ENCODE results near the gene ZNF341. TPM values are rescaled to one million over a fixed set of nuclear protein-coding genes. Genes with fewer than 3 reads are reported as not detected.

ZNF341 gene
- total and polyA plus RNA-seq, 4 donors: 2.1 to 4.3 (median 3.4) TPM

DNA sequence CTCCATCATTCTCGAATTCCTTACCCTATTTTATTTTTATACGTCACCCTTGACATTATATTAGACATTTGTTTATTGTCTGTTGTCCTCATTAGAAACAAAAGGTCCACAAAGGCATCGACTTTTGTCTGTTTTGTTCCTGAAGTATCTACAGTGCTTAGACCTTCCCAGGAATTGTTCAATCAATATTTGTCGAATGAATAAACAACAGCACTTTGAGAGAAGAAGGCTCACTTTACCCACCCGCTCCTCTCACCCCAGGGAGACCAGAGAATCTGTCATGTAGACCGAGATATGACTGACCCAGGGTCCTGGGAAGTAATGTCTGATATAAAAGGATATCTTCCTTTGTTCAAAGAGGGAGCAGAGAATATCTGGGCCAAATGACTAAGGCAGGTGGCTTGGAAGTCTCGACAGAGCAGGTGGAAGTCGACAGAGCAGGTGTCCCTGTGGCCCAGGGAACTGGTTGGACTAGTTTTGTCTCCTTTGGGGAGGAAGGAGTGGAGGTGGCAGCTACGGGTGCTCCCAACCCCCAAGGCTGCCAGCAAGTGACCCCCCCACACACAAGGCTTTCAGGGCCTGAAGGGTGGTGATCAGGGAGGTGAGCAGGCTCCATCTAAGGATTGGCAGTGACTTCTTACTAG lies 64.6 kb downstream of the ZNF341 start:
- 53 to 75% methylated on average over 9 of the region's 9 CpGs for WGBS, 2 donors
- DNase-seq: peak; percentile 61 to 80 (median 68)
- H3K27ac ChIP-seq (ENCODE audit: low read depth in 1 of 2, low read length in 1 of 2): peak overlapping the region in 1 of 2 donors; percentile 43

DNA sequence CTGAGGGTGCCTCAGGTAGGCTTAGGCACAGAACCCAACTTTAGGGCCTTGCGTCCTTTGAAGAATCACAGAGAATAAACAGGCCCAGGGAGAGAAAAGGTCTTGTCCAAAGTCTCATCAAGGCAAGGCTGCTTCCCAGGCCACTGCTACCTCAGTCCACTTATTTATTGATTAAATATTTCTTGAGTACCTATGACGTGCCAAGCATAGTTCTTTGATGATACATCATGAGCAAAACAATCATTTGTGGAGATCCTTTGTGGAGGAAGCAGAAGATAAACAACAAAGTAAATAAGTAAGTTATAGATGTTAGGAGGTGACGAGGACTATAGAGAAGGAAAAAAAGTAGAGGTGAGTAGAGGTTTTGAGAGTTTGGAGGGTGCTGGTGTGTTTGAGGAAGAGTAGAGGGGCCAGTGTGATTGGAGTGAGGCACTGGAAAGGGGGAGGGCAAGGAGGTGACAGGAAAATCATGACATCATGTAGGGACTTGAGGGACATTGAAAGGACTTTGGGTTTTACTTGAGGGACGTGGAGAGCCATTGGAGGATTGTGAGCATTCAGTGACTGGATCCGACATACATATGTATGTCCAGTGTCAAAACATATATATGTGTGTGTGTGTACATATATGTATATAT lies 65.2 kb downstream of the ZNF341 start:
- Histone ChIP-seq H3K36me3 (ENCODE audit: control insufficient read depth in 4 of 4, insufficient read depth in 4 of 4, low read length in 4 of 4) (no peaks in the 10 kb centered on the region), H3K4me3 (no peak overlapping the region), H3K4me1 (ENCODE audit: control insufficient read depth in 5 of 5, insufficient read depth in 5 of 5, low read length in 5 of 5) (peaks cover 0 to 11% (median 7%) of the 10 kb centered on the region in 5 donors), H3K27ac (ENCODE audit: low read depth in 1 of 2, low read length in 1 of 2) (peak overlapping the region in 1 of 2 donors; percentile 43), H3K9me3 (ENCODE audit: control insufficient read depth in 4 of 4, insufficient read depth in 3 of 4, low read length in 3 of 4) (no peaks in the 10 kb centered on the region), H3K27me3 (ENCODE audit: control insufficient read depth in 3 of 3, insufficient read depth in 3 of 3, low read length in 2 of 3) (no peaks in the 10 kb centered on the region), H3K9ac (ENCODE audit: insufficient read depth in 1 of 2, low read length in 2 of 2) (no peak overlapping the region)
- TF ChIP-seq, protein P1, sequence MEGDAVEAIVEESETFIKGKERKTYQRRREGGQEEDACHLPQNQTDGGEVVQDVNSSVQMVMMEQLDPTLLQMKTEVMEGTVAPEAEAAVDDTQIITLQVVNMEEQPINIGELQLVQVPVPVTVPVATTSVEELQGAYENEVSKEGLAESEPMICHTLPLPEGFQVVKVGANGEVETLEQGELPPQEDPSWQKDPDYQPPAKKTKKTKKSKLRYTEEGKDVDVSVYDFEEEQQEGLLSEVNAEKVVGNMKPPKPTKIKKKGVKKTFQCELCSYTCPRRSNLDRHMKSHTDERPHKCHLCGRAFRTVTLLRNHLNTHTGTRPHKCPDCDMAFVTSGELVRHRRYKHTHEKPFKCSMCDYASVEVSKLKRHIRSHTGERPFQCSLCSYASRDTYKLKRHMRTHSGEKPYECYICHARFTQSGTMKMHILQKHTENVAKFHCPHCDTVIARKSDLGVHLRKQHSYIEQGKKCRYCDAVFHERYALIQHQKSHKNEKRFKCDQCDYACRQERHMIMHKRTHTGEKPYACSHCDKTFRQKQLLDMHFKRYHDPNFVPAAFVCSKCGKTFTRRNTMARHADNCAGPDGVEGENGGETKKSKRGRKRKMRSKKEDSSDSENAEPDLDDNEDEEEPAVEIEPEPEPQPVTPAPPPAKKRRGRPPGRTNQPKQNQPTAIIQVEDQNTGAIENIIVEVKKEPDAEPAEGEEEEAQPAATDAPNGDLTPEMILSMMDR (IDR thresholded peaks at IDR 0.05; ENCODE audit: control extremely low read depth, extremely low read depth): no peak
- no peak for DNase-seq
- ATAC-seq (ENCODE audit: insufficient read depth, low FRiP score): no peak
- WGBS, 2 donors: 79 to 89% methylated on average over 5 of the region's 5 CpGs

More for the DNA sequence above, 64.6 kb downstream of the ZNF341 start:
- no peak for ATAC-seq (ENCODE audit: insufficient read depth, low FRiP score)
- TF ChIP-seq, protein P1 (IDR thresholded peaks at IDR 0.05; ENCODE audit: control extremely low read depth, extremely low read depth): no peak
- no peak overlapping the region for H3K4me3 ChIP-seq
- no peaks in the 10 kb centered on the region for H3K27me3 ChIP-seq (ENCODE audit: control insufficient read depth in 3 of 3, insufficient read depth in 3 of 3, low read length in 2 of 3)
- peaks cover 0 to 11% (median 7%) of the 10 kb centered on the region in 5 donors for H3K4me1 ChIP-seq (ENCODE audit: control insufficient read depth in 5 of 5, insufficient read depth in 5 of 5, low read length in 5 of 5)
- no peak overlapping the region for H3K9ac ChIP-seq (ENCODE audit: insufficient read depth in 1 of 2, low read length in 2 of 2)
- no peaks in the 10 kb centered on the region for H3K9me3 ChIP-seq (ENCODE audit: control insufficient read depth in 4 of 4, insufficient read depth in 3 of 4, low read length in 3 of 4)
- H3K36me3 ChIP-seq (ENCODE audit: control insufficient read depth in 4 of 4, insufficient read depth in 4 of 4, low read length in 4 of 4): peaks cover 0 to under 1% (median 0%) of the 10 kb centered on the region in 4 donors

DNA sequence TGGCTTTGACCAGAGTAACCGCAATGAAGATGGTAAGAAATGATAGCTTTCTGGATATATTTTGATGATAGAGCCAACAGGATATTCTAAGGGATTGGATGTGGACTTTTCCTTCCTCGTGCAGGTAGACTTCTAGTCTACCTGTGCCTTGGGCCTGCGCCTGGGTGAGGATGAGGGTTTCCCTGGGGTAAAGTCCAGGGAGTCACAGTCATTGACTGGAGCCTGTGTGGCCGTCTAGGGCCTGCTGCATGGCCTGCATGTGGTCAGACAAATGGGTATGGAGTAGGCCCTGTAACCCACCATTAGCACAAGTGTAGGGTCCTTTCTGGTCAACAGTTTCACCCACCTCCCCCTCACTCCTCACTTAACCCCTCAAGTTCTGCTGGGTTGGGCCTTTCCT lies 66.6 kb downstream of the ZNF341 start:
- Histone ChIP-seq H3K9ac (ENCODE audit: insufficient read depth in 1 of 2, low read length in 2 of 2) (no peak overlapping the region), H3K9me3 (ENCODE audit: control insufficient read depth in 4 of 4, insufficient read depth in 3 of 4, low read length in 3 of 4) (no peaks in the 10 kb centered on the region), H3K4me1 (ENCODE audit: control insufficient read depth in 5 of 5, insufficient read depth in 5 of 5, low read length in 5 of 5) (peaks cover 0 to 9% (median 2%) of the 10 kb centered on the region in 5 donors), H3K27me3 (ENCODE audit: control insufficient read depth in 3 of 3, insufficient read depth in 3 of 3, low read length in 2 of 3) (no peaks in the 10 kb centered on the region), H3K36me3 (ENCODE audit: control insufficient read depth in 4 of 4, insufficient read depth in 4 of 4, low read length in 4 of 4) (no peaks in the 10 kb centered on the region), H3K4me3 (no peak overlapping the region), H3K27ac (ENCODE audit: low read depth in 1 of 2, low read length in 1 of 2) (no peak overlapping the region)
- WGBS, 2 donors: 83 to 98% methylated on average over 4 of the region's 4 CpGs
- TF ChIP-seq, protein P1 (IDR thresholded peaks at IDR 0.05; ENCODE audit: control extremely low read depth, extremely low read depth): no peak
- ATAC-seq (ENCODE audit: insufficient read depth, low FRiP score): no peak
- DNase-seq: no peak

Data from lung (tissue), 12 donors.